Cardiac septum (tissue), 1 donor: Measurements from ENCODE around the gene PARP15. TPM values are rescaled to one million over a fixed set of nuclear protein-coding genes. Genes with fewer than 3 reads are reported as not detected.
"Not testable (repeated sequence)": the region's sequence is repeated elsewhere in the genome, so short reads cannot be mapped to it uniquely, and the experiment has no call there.

ENCODE experiments used
- DNase-seq: peaks from one replicate; pipeline ENCODE4 v3.0.0-alpha.2; 2020; ENCODE audit warnings: low spot score
- intact Hi-C: fragments of 100-400 bp; cut with DNase I; formaldehyde crosslinking; loops from one replicate; pipeline ENCODE4 v1.14.0; 2022
- total RNA-seq: library from RNA; stranded (reverse); fragmentation: NEBNext Ultra II Directional; extraction: Animal tissue kit (Norgen Biotek cat#: 25700); gene quantifications from one replicate; pipeline ENCODE4 v1.2.1, GENCODE V29; 2021
- donor health status: DM: no; HTN: no; CAD: no.

Gene PARP15
- total RNA-seq, 1 donor from 2014 or later, result 0.67 TPM

DNA sequence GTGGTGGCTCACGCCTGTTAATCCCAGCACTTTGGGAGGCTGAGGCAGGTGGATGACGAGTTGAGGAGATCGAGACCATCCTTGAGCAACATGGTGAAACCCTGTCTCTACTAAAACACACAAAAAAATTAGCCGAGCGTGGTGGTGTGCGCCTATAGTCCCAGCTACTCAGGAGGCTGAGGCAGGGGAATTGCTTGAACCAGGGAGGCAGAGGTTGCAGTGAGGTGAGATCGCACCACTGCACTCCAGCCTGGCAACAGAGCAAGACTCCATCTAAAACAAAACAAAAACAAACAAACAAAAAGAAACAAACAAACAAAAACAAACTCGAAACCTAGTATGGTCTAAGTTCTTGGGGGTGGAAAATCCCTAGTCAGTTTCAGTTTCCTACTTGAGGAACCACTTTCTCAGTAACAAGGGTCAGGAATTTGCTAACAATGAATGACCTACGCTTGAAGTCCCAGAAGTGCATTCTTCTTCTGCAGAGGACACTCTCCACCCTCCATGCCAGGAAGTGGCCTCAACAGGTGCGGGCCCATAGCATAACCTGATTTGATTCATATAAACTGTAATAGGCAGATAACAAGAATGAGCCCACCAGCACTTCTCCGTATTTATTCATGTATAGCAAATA is 105.4 kb downstream of the PARP15 start:
- intact Hi-C loops, result loop anchor here (5.0 kb wide), 3 partner anchors 226 to 1136 kb away; partner anchors contain the start of gene POLQ
- DNase-seq, result not testable (repeated sequence)

DNA sequence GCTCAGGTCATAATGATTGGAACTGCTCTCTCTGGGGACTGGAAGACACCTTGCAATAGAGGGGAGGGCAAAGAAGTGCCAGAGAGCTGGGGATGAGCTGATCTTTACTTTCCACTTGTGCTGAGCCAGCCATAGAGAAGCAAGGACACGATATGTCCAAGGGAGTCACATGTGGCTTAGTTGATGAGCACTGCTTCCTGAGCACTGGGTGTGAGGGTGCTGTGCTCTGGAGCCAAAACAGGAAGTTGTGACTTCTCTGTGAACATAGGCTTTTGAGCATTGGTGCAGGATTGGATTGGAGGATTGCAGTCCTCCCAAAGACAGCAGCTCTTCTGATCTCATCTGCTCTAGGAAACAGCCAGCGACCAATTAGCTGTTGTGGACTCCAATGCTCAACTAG is 109.8 kb downstream of the PARP15 start:
- DNase-seq, result no peak
- intact Hi-C loops, result no loop called here

Other genes starting within 250 kb of the PARP15 start
- 24.8 TPM for gene MIX23, start 194.4 kb upstream of the PARP15 start, total RNA-seq
- 109 TPM for gene FAM162A, start 193.5 kb upstream of the PARP15 start, total RNA-seq
- gene WDR5B, start 161.6 kb upstream of the PARP15 start, total RNA-seq, result 2.7 TPM
- gene KPNA1, start 62.7 kb upstream of the PARP15 start, total RNA-seq, result 94.7 TPM
- gene PARP9, start 13.3 kb upstream of the PARP15 start, total RNA-seq, result 15.0 TPM
- 14.3 TPM for gene DTX3L, start 13.3 kb upstream of the PARP15 start, total RNA-seq
- 12.7 TPM for gene PARP14, start 103.2 kb downstream of the PARP15 start, total RNA-seq
- gene HSPBAP1, start 216.2 kb downstream of the PARP15 start, total RNA-seq, result 4.3 TPM
- 9.5 TPM for gene SLC49A4, start 217.4 kb downstream of the PARP15 start, total RNA-seq